Neuronal stem cell (in vitro differentiated cells): ENCODE data around the gene UNG.
"Not testable (repeated sequence)": the region's sequence is repeated elsewhere in the genome, so short reads cannot be mapped to it uniquely, and the experiment has no call there.

Source experiments
- DNase-seq: peaks from one replicate; pipeline ENCODE4 v3.0.0-alpha.2; 2013; ENCODE audit warnings: low spot score
- H2AFZ ChIP-seq: one replicate; pipeline ENCODE4 v1.6.1; 2013; ENCODE audit warnings: mild to moderate bottlenecking, low read length, inconsistent platforms
- H2AK5ac ChIP-seq: 2 replicates; pipeline ENCODE4 v1.6.1; 2013; ENCODE audit warnings: low read depth, mild to moderate bottlenecking, inconsistent platforms, low read length, moderate library complexity, mixed read lengths
- H2BK120ac ChIP-seq: 2 replicates; pipeline ENCODE4 v1.6.1; 2013; ENCODE audit warnings: low read depth, mild to moderate bottlenecking, inconsistent platforms, low read length, moderate library complexity, mixed read lengths
- H2BK12ac ChIP-seq: one replicate; pipeline ENCODE4 v1.6.1; 2013; ENCODE audit warnings: low read length, inconsistent platforms
- H2BK15ac ChIP-seq: 2 replicates; pipeline ENCODE4 v1.6.1; 2013; ENCODE audit warnings: mild to moderate bottlenecking, low read length, inconsistent platforms, mixed read lengths
- H2BK5ac ChIP-seq: one replicate; pipeline ENCODE4 v1.6.1; 2013; ENCODE audit warnings: inconsistent platforms, mild to moderate bottlenecking, low read length, moderate library complexity
- H3K14ac ChIP-seq: one replicate; pipeline ENCODE4 v1.6.1; 2013; ENCODE audit warnings: low read length, inconsistent platforms
- H3K18ac ChIP-seq: 2 replicates; pipeline ENCODE4 v1.6.1; 2013; ENCODE audit warnings: low read length, inconsistent platforms
- H3K23ac ChIP-seq: 2 replicates; pipeline ENCODE4 v1.6.1; 2013; ENCODE audit warnings: low read depth, mild to moderate bottlenecking, mixed read lengths, low read length, inconsistent platforms; ENCODE audit not compliant: poor library complexity
- H3K27ac ChIP-seq: replicated peaks from 3 replicates; pipeline ENCODE4 v1.5.1; 2013; ENCODE audit warnings: low read length, inconsistent platforms
- H3K27me3 ChIP-seq, 3 experiments: 2 replicates each; pipeline ENCODE4 v1.6.1; 2013; ENCODE audit warnings: low read length in 3 of 3, mild to moderate bottlenecking in 2 of 3, inconsistent platforms in 1 of 3, low read depth in 1 of 3, mixed read lengths in 1 of 3, moderate library complexity in 1 of 3; ENCODE audit not compliant: control insufficient read depth in 3 of 3, insufficient read depth in 3 of 3
- H3K36me3 ChIP-seq, 2 donors: replicated peaks in 1 of 2; 2 replicates each; pipeline ENCODE4 v1.6.1; 2013; ENCODE audit warnings: low read length in 2 of 2; ENCODE audit not compliant: control insufficient read depth in 2 of 2, insufficient read depth in 2 of 2
- H3K4ac ChIP-seq: 2 replicates; pipeline ENCODE4 v1.6.1; 2013; ENCODE audit warnings: inconsistent platforms, mild to moderate bottlenecking, low read length, moderate library complexity
- H3K4me1 ChIP-seq, 2 donors: 1 replicate in 1 of 2; 2 replicates in 1 of 2; pipeline ENCODE4 v1.6.1; 2013; ENCODE audit warnings: low read length in 2 of 2, low read depth in 1 of 2; ENCODE audit not compliant: control insufficient read depth in 2 of 2, insufficient read depth in 1 of 2
- H3K4me2 ChIP-seq: one replicate; pipeline ENCODE4 v1.6.1; 2013; ENCODE audit warnings: mild to moderate bottlenecking, low read length, inconsistent platforms; ENCODE audit not compliant: insufficient read depth, poor library complexity, severe bottlenecking
- H3K4me3 ChIP-seq, 2 donors: 2 replicates each; pipeline ENCODE4 v1.5.1; 2013; ENCODE audit warnings: low read length in 2 of 2, mild to moderate bottlenecking in 2 of 2, inconsistent platforms in 1 of 2, moderate library complexity in 1 of 2
- H3K79me1 ChIP-seq: one replicate; pipeline ENCODE4 v1.6.1; 2013; ENCODE audit warnings: low read depth, mild to moderate bottlenecking, inconsistent platforms, low read length, moderate library complexity
- H3K9ac ChIP-seq: one replicate; pipeline ENCODE4 v1.6.1; 2013; ENCODE audit warnings: mild to moderate bottlenecking, low read depth, low read length, inconsistent platforms; ENCODE audit not compliant: poor library complexity
- H3K9me3 ChIP-seq, 2 donors: replicated peaks in 1 of 2; 2 replicates each; pipeline versions ENCODE3 to v1.6.1; 2013; ENCODE audit warnings: low read length in 2 of 2, mild to moderate bottlenecking in 2 of 2, inconsistent platforms in 1 of 2, low read depth in 1 of 2, mixed read lengths in 1 of 2, moderate library complexity in 1 of 2; ENCODE audit not compliant: control insufficient read depth in 2 of 2, insufficient read depth in 1 of 2
- H4K8ac ChIP-seq: one replicate; pipeline ENCODE4 v1.6.1; 2013; ENCODE audit warnings: low read depth, mild to moderate bottlenecking, inconsistent platforms, low read length, moderate library complexity
- H4K91ac ChIP-seq: one replicate; pipeline ENCODE4 v1.6.1; 2013; ENCODE audit warnings: low read length, low read depth, mild to moderate bottlenecking, inconsistent platforms; ENCODE audit not compliant: poor library complexity
- WGBS, 2 donors: extraction: QIAGEN DNeasy Blood & Tissue Kit; methylation state at CpG; one replicate each; pipeline ENCODE4 v1.1.7; 2013; ENCODE audit warnings: missing lambda C conversion rate in 2 of 2, mixed read lengths in 1 of 2; ENCODE audit not compliant: insufficient read length in 2 of 2, insufficient replicate concordance in 1 of 2; ENCODE audit errors: extremely low coverage in 2 of 2; 5-methylcytosine and 5-hydroxymethylcytosine counted together

Gene UNG

GRCh38 chr12:109139791-109140190 is 42.4 kb downstream of the UNG start:
- no peak overlapping the region for H3K23ac ChIP-seq
- no peak overlapping the region for H2BK5ac ChIP-seq
- H3K79me1 ChIP-seq, result no peaks in the 10 kb centered on the region
- no peak for DNase-seq
- H2BK15ac ChIP-seq, result no peak overlapping the region
- H2AK5ac ChIP-seq, result no peak overlapping the region
- H3K36me3 ChIP-seq, result no peaks in the 10 kb centered on the region
- no peak overlapping the region for H3K9ac ChIP-seq
- peaks cover 0 to 3% of the 10 kb centered on the region in 2 donors for H3K9me3 ChIP-seq
- no peaks in the 10 kb centered on the region for H3K4me1 ChIP-seq
- no peak overlapping the region for H2BK120ac ChIP-seq
- no peak overlapping the region for H2AFZ ChIP-seq
- H3K27me3 ChIP-seq, result peaks cover 0 to 13% (median 0%) of the 10 kb centered on the region in 3 experiments
- no CpG with 5 or more reads among the region's 7 CpGs for WGBS, 2 donors
- H4K91ac ChIP-seq, result no peak overlapping the region
- H3K18ac ChIP-seq, result peak overlapping the region; percentile 38
- no peak overlapping the region for H3K4me3 ChIP-seq
- no peak overlapping the region for H3K4ac ChIP-seq
- no peak overlapping the region for H3K4me2 ChIP-seq
- H3K14ac ChIP-seq, result no peak overlapping the region
- no peak overlapping the region for H2BK12ac ChIP-seq
- H4K8ac ChIP-seq, result no peak overlapping the region
- H3K27ac ChIP-seq, result no peak overlapping the region

GRCh38 chr12:109140560-109140959 is 43.2 kb downstream of the UNG start:
- Histone ChIP-seq H3K18ac (no peak overlapping the region), H2BK5ac (no peak overlapping the region), H3K79me1 (no peaks in the 10 kb centered on the region), H3K27ac (no peak overlapping the region), H3K14ac (no peak overlapping the region), H4K91ac (no peak overlapping the region), H3K4ac (no peak overlapping the region), H3K36me3 (no peaks in the 10 kb centered on the region), H3K4me3 (no peak overlapping the region), H2BK15ac (no peak overlapping the region), H3K9me3 (peaks cover 0 to 3% of the 10 kb centered on the region in 2 donors), H2AK5ac (no peak overlapping the region), H2BK12ac (no peak overlapping the region), H2BK120ac (no peak overlapping the region), H2AFZ (no peak overlapping the region), H3K9ac (no peak overlapping the region), H3K27me3 (peaks cover 0 to 16% (median 0%) of the 10 kb centered on the region in 3 experiments), H3K4me2 (no peak overlapping the region), H4K8ac (no peak overlapping the region), H3K23ac (no peak overlapping the region), H3K4me1 (no peaks in the 10 kb centered on the region)
- DNase-seq, result no peak
- WGBS, 2 donors, result no CpG with 5 or more reads among the region's 4 CpGs

- Histone ChIP-seq H3K79me1 (no peaks in the 10 kb centered on the region), H3K27me3 (peaks cover 0 to 31% (median 0%) of the 10 kb centered on the region in 3 experiments), H4K91ac (no peak overlapping the region), H4K8ac (no peak overlapping the region), H3K27ac (no peak overlapping the region), H3K4me2 (no peak overlapping the region), H2BK15ac (no peak overlapping the region), H3K23ac (no peak overlapping the region), H2AK5ac (no peak overlapping the region), H3K9me3 (no peaks in the 10 kb centered on the region), H2BK12ac (no peak overlapping the region), H3K14ac (no peak overlapping the region), H3K4me1 (no peaks in the 10 kb centered on the region), H3K4me3 (no peak overlapping the region), H3K36me3 (no peaks in the 10 kb centered on the region), H3K18ac (no peak overlapping the region), H3K9ac (no peak overlapping the region), H3K4ac (no peak overlapping the region), H2BK5ac (no peak overlapping the region), H2AFZ (no peak overlapping the region), H2BK120ac (no peak overlapping the region)
- WGBS, 2 donors, result no CpG with 5 or more reads among the region's 4 CpGs
- DNase-seq, result no peak
Observed at GRCh38 chr12:109144224-109144623, 46.8 kb downstream of the UNG start.

GRCh38 chr12:109147126-109147525 is 49.7 kb downstream of the UNG start:
- H4K8ac ChIP-seq, H3K4ac ChIP-seq, H3K4me2 ChIP-seq, H2AK5ac ChIP-seq, H3K9me3 ChIP-seq, H3K14ac ChIP-seq, H3K27ac ChIP-seq, H3K79me1 ChIP-seq, H3K9ac ChIP-seq, H2BK15ac ChIP-seq, H2AFZ ChIP-seq, H2BK12ac ChIP-seq, H2BK120ac ChIP-seq, H3K4me3 ChIP-seq, H3K18ac ChIP-seq, DNase-seq, H3K36me3 ChIP-seq, H3K23ac ChIP-seq, H3K4me1 ChIP-seq, H4K91ac ChIP-seq, H2BK5ac ChIP-seq: not testable (repeated sequence)
- peaks cover 0 to 47% (median 0%) of the 10 kb centered on the region in 3 experiments for H3K27me3 ChIP-seq
- no CpG with 5 or more reads among the region's 1 CpG for WGBS, 2 donors
